Central memory CD8-positive, alpha-beta T cell (primary cell): ENCODE measurements around the gene CD6.
A peak's percentile ranks its signal among the peaks of the same experiment; 100 is the strongest.

Experiments
- ATAC-seq: fragments of 150-1000 bp; cut with Tn5 transposase; replicated peaks from 2 replicates; pipeline ENCODE4 v1.10.0; 2022; ENCODE audit warnings: mild to moderate bottlenecking, moderate FRiP score, moderate number of reproducible peaks; ENCODE audit not compliant: poor library complexity, severe bottlenecking; ENCODE audit errors: extremely low read depth
- DNase-seq, 2 donors: peaks; one replicate each; pipeline ENCODE4 v3.0.0; 2021; ENCODE audit warnings: low spot score in 2 of 2
- H3K27ac Mint-ChIP-seq: one replicate; pipeline ENCODE4 v1.8.0; 2022; ENCODE audit warnings: low read depth, mild to moderate bottlenecking, moderate library complexity, mixed read lengths
- H3K27me3 Mint-ChIP-seq: one replicate; pipeline ENCODE4 v1.8.0; 2022; ENCODE audit warnings: mixed read lengths
- H3K36me3 Mint-ChIP-seq: one replicate; pipeline ENCODE4 v1.8.0; 2022; ENCODE audit warnings: mild to moderate bottlenecking, moderate library complexity, mixed read lengths; ENCODE audit not compliant: insufficient read depth
- H3K4me1 Mint-ChIP-seq: one replicate; pipeline ENCODE4 v1.8.0; 2022; ENCODE audit warnings: mixed read lengths
- H3K4me3 Mint-ChIP-seq: one replicate; pipeline ENCODE4 v1.8.0; 2022; ENCODE audit warnings: mild to moderate bottlenecking, moderate library complexity, mixed read lengths
- H3K9me3 Mint-ChIP-seq: one replicate; pipeline ENCODE4 v1.8.0; 2022; ENCODE audit warnings: mixed read lengths

Gene CD6

DNA sequence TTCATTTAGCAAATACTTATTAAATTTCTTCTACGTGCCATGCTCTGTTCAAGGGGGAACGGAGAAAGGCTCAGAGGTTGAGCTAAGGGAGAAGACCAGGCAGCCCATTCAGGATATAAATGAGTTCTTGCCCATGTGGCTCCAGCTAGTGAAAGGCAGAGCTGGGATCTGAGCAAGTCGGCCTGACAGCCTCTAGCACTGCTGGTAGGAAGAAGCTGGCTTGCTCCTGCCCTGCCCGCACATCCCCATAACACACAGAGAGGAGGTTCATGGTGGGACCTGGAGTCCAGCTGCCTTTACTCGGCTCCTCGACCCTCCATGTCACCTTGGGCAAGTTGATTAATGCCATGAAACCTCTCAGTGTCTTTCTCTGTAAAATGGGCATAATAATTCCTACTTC, 21.5 kb upstream of the CD6 start:
- Mint-ChIP-seq H3K27ac (no peak overlapping the region), H3K9me3 (no peaks in the 10 kb centered on the region), H3K36me3 (peaks cover 2% of the 10 kb centered on the region), H3K4me3 (no peak overlapping the region), H3K27me3 (peaks cover 55% of the 10 kb centered on the region), H3K4me1 (peaks cover 13% of the 10 kb centered on the region)
- DNase-seq (no peak), ATAC-seq (no peak)

DNA sequence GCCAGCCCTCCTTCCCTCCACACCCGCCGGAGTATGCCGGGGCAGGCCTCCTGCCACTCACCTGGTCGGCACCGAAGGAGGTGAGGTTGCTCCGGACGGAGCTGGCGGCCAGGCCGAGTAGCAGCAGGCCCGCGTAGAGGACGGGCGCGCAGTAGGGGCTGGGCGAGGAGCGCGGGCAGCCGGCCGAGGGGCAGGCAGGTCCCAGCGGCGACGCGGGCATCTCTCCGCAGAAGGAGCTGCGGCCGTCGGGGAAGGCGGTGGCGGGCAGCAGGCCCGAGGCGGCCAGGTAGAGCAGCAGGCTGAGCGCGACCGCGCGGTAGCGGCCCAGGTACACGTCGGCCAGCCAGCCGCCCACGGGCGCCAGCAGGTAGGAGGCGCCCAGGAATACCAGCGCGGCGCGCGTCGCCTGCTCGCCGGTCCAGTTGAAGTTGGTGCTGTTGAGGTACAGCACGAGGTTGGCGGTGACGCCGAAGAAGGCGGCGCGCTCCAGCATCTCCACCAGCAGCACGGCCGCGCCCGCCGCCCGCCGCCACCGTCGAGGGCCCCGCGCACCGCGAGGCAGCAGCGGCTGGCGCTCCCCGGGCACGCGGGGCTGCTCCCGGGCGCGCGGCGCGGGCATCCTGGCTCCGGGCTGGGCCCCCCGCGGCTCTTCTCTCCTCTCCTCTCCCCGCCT, 20.4 kb upstream of the CD6 start:
- DNase-seq (no peak), ATAC-seq (no peak)
- Mint-ChIP-seq H3K27ac (no peak overlapping the region), H3K4me1 (peaks cover 13% of the 10 kb centered on the region), H3K4me3 (no peak overlapping the region), H3K27me3 (peaks cover 46% of the 10 kb centered on the region), H3K36me3 (peaks cover under 1% of the 10 kb centered on the region), H3K9me3 (no peaks in the 10 kb centered on the region)

DNA sequence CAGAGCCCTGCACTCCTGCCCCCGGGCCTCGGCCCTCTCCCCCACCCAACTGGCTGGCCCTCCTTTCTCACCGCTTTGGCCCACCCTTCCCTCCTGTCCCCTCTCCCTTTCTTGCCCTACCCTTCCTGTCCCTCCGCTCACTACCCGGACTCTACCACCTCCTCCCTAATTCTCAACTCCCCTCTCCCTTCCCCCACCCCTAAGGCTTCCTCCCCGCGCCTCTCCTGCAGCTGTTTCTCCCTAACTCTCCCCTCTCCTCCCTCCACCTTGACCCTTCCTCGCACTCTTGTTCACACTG, 19.9 kb upstream of the CD6 start:
- Mint-ChIP-seq H3K4me1 (peaks cover 13% of the 10 kb centered on the region), H3K36me3 (no peaks in the 10 kb centered on the region)

DNA sequence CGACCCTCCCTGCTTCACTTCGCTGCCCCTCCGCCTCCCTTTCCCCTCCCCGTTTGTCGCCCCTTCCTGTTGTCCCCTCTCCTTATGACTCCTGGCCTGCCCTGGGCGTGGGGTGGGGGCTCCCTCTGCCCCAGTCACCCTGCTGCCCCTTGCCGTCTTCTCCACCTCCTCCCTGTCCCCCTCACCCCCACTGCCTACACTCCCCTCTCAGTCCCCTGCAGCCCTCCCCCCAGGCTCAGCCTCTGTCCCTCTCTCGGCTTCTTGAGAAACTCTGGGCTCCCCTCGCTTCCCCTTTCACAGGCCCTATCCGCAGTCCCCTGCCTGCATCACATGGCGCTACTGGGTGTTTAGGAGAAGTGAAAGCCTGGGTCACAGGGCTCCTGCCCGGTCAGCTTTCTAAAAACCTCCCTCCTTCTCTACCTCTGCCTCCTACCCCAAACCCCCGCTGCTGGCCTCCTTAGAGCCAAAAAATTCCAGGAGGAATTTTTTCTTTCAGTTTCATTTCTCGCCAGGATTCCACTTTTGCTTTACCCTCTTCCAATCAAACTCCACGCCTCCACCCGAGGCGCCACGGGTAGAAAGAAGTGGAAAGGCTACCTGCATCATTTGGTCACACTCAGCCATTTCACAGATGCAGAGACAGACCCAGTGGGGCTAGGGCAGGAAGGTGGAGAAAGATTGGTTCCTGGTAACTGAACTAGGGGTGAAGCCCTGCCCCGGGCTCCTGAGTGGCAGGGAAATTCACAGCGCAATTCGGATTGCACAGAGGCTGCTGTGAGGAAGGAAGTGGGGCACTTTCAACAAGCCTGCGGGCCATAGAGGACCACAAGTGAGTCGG, 19.4 kb upstream of the CD6 start, which contains the start of gene SLC15A3:
Gene SLC15A3 (minus strand): TSS at position 273 of the 838 bp plus-strand sequence. CDS start 625 bp downstream, outside the sequence.
- Mint-ChIP-seq H3K9me3 (no peaks in the 10 kb centered on the region), H3K27me3 (peaks cover 40% of the 10 kb centered on the region), H3K27ac (peak within 1 kb of the TSS; percentile 6), H3K4me3 (peak within 1 kb of the TSS; percentile 68), H3K36me3 (no peaks in the 10 kb centered on the region), H3K4me1 (peaks cover 13% of the 10 kb centered on the region)
- ATAC-seq (peak; percentile 63), DNase-seq (no peak)

More for the DNA sequence above, 19.9 kb upstream of the CD6 start:
- Mint-ChIP-seq H3K27me3 (peaks cover 41% of the 10 kb centered on the region), H3K9me3 (no peaks in the 10 kb centered on the region), H3K4me3 (peak overlapping the region; percentile 68), H3K27ac (no peak overlapping the region)
- DNase-seq = no peak
- ATAC-seq = no peak

DNA sequence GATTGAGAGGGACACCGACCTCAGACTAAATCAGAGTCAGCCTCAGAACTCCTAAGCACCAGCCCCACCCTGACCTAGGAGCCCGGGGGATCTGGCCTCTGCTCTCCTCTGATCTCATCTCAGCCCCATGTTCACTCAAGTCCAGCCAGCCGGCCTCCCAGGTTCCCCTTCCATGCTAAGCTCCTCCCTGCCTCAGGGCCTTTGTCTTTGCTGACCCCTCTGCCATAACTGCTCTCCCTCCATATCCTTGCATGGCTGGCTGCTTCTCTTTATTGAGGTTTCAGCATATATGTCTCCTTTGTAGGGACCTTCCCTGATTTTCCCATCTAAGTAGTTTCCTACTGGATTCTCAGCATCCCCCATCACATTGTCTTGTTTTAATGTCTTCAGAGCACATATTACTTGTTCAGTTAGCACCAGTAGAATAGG, 18.7 kb upstream of the CD6 start:
- Mint-ChIP-seq H3K36me3 (no peaks in the 10 kb centered on the region), H3K4me3 (peak overlapping the region; percentile 68), H3K27ac (peak overlapping the region; percentile 6), H3K9me3 (no peaks in the 10 kb centered on the region), H3K4me1 (peaks cover 13% of the 10 kb centered on the region), H3K27me3 (peaks cover 46% of the 10 kb centered on the region)
- no peak for ATAC-seq
- DNase-seq = no peak

DNA sequence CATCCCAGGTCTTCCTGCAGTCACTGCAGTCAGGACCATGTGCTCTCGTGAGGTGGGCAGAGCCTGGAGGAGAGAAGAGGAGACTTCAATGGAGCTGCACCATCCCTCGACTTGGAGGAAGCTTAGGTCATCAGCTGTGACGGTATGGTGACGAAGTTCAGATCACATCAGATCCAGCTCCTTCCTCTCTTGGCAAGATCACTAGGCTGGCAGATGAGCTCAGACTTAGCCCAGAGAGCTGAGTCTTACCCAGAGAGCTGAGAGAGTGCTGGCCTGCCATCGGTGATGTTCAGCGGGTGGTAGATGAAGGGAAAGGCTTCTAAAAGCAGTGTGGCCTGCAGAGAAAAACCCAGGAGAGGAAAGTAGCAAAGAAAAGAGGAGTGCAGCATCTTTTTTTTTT, 17.7 kb upstream of the CD6 start:
- H3K36me3 Mint-ChIP-seq = no peaks in the 10 kb centered on the region
- no peaks in the 10 kb centered on the region for H3K9me3 Mint-ChIP-seq
- H3K27ac Mint-ChIP-seq = no peak overlapping the region
- peaks cover 48% of the 10 kb centered on the region for H3K27me3 Mint-ChIP-seq
- no peak overlapping the region for H3K4me3 Mint-ChIP-seq
- DNase-seq = no peak
- no peak for ATAC-seq
- H3K4me1 Mint-ChIP-seq = peaks cover 13% of the 10 kb centered on the region

DNA sequence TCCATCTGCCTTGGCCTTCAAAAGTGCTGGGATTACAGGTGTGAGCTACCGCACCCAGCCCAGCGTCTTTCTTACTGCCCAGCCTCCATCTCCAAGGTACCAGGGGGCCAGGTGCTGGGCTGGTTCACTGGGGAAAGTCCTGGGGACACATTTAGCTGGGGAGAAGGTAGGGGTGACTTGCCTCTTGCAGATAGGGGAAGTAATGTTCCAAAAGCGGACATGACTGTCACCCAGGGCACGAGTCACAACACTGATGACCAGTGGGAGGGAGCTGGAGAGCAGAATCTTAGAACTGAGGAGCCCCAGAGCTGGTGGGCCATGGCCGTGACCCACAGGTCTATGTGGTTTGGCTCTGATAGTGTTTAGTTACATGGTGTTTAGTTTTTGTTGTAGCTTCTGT, 17.1 kb upstream of the CD6 start:
- H3K36me3 Mint-ChIP-seq = no peaks in the 10 kb centered on the region
- H3K27me3 Mint-ChIP-seq = peaks cover 45% of the 10 kb centered on the region
- no peak overlapping the region for H3K27ac Mint-ChIP-seq
- H3K4me1 Mint-ChIP-seq = peaks cover 13% of the 10 kb centered on the region
- no peak overlapping the region for H3K4me3 Mint-ChIP-seq
- DNase-seq = no peak
- H3K9me3 Mint-ChIP-seq = no peaks in the 10 kb centered on the region
- ATAC-seq = no peak

DNA sequence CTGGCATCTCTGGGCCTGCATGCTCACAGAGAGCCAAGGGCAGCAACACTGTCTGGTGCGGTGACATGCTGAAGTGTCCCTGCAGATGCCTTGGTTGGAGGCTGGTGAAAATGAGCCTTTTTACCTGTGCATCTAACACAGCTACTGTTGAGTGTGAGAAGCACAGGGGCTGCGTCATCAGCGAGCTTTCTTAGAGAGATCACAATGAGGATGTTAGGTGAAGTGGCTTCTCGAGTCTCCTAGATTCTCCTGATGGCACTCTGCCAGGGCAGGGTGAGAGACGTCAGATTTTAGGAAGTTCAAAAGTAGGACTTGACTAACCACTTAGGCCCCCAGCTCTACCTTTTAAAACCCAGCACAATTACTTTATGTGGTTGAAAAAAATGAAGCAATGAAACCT, 15.9 kb upstream of the CD6 start:
- Mint-ChIP-seq H3K9me3 (no peaks in the 10 kb centered on the region), H3K27me3 (peaks cover 56% of the 10 kb centered on the region), H3K4me1 (peaks cover 13% of the 10 kb centered on the region), H3K4me3 (no peak overlapping the region), H3K36me3 (no peaks in the 10 kb centered on the region), H3K27ac (no peak overlapping the region)
- ATAC-seq (no peak), DNase-seq (no peak)

DNA sequence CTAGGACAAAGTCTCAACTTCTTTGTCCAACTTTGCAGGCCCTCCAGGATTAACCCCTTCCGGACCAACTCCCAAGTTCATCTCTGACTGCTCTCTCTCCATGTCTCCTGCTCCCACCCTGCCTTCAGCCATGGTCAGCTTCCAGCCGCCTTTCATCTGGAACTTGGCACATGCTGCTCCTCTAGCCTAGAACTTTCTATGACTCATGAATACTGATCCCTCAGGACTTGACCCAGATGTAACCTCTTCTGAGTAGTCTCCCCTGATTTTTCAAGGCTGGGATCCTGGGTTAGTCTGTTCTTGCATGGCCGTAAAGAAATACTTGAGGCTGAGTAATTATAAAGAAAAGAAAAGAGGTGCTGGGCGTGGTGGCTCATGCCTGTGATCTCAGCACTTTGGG, 14.3 kb upstream of the CD6 start:
- peaks cover 8% of the 10 kb centered on the region for H3K4me1 Mint-ChIP-seq

DNA sequence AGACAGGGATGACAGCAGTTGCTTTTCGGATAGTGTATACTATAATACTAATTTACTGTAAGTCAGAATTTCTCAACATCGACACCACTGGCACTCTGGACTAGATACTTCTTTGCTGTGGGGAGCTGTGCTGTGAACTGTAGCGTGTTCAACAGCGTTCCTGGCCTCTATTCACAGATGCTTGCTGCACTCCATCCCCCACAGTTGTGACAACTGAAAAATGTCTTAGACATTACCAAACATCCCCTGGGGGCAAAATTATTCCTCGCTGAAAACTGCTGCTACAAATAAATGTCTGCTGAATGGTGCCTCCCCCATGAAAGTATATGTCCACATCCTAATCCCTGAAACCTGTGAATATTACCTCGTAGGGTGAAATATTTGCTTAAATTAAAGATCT, 12.0 kb upstream of the CD6 start:
- H3K27me3 Mint-ChIP-seq = peaks cover 36% of the 10 kb centered on the region
- H3K9me3 Mint-ChIP-seq = no peaks in the 10 kb centered on the region
- DNase-seq (no peak), ATAC-seq (no peak)
- no peaks in the 10 kb centered on the region for H3K4me1 Mint-ChIP-seq
- H3K27ac Mint-ChIP-seq = no peak overlapping the region
- no peak overlapping the region for H3K4me3 Mint-ChIP-seq
- H3K36me3 Mint-ChIP-seq = no peaks in the 10 kb centered on the region

More for the DNA sequence above, 14.3 kb upstream of the CD6 start:
- Mint-ChIP-seq H3K4me3 (no peak overlapping the region), H3K36me3 (no peaks in the 10 kb centered on the region), H3K9me3 (no peaks in the 10 kb centered on the region), H3K27me3 (peaks cover 58% of the 10 kb centered on the region), H3K27ac (no peak overlapping the region)
- DNase-seq = no peak
- ATAC-seq = no peak

DNA sequence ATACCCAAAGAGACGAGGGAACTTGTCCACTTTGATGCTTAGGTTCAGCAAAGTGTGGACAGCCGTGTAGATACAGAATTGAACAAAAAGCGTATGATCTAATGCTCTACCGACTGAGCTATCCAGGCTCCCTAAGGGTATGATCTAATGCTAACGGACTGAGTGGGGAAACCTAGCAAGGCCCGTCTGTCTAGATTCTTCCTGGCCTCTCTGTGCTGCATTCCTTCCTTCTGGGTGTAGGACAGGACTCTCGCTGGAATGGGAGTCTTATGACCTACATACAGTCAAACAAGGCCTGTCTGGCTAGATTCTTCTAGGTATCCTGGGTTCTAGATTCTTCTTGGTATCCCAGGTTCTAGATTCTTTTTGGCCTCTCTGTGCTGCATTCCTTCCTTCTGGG, 11.1 kb upstream of the CD6 start:
- DNase-seq (no peak), ATAC-seq (no peak)
- Mint-ChIP-seq H3K27me3 (peaks cover 36% of the 10 kb centered on the region), H3K4me1 (no peaks in the 10 kb centered on the region), H3K4me3 (no peak overlapping the region), H3K9me3 (no peaks in the 10 kb centered on the region), H3K27ac (no peak overlapping the region), H3K36me3 (no peaks in the 10 kb centered on the region)

DNA sequence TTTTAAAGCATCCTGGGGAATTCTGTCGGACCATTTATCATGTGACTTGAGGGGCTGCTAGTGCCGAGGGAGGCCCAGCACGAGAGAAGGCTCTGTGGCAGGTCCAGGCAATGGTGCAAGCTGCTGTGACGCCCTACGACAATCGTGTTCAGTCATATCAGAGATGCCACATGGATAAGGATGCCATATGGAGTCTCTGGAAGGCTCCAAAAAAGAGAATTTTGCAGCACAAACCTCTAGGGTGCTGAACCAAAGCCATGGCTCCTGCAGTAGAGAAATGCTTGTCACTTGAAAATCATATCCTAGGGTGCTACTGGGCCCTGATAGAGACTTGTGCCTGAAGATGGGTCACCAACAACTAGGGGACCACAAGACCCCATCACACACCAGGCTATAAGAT, 6.7 kb upstream of the CD6 start:
- no peaks in the 10 kb centered on the region for H3K4me1 Mint-ChIP-seq
- no peak overlapping the region for H3K27ac Mint-ChIP-seq
- H3K9me3 Mint-ChIP-seq = no peaks in the 10 kb centered on the region
- no peak overlapping the region for H3K4me3 Mint-ChIP-seq
- DNase-seq = no peak
- H3K27me3 Mint-ChIP-seq = peaks cover 17% of the 10 kb centered on the region
- H3K36me3 Mint-ChIP-seq = no peaks in the 10 kb centered on the region
- no peak for ATAC-seq

DNA sequence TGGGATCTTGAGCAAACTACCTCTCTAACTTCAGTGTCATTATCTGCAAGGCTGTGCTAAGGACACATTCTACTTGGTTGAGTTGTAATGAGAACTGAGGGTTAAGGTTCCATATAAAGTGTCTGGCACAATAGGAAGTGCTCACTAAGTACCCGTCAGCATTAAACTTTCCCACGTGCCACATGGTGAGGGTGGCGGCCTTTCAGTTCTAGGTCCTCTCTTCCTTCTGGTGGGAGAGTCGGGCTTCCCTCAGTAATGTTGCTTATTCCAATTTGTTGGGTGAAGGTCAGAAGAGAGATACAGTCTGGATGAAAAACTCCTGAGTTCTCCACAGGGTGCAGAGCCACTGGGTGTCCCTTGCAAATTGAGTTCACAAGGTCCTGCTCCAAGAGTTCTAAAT, 4.6 kb upstream of the CD6 start:
- no peaks in the 10 kb centered on the region for H3K27me3 Mint-ChIP-seq
- no peak for DNase-seq
- no peak for ATAC-seq
- H3K27ac Mint-ChIP-seq = no peak overlapping the region
- no peak overlapping the region for H3K4me3 Mint-ChIP-seq
- peaks cover 6% of the 10 kb centered on the region for H3K36me3 Mint-ChIP-seq
- H3K9me3 Mint-ChIP-seq = no peaks in the 10 kb centered on the region
- H3K4me1 Mint-ChIP-seq = peaks cover 17% of the 10 kb centered on the region
